Fibroblast of lung (primary cell): ENCODE data around the gene MATK. TPM values are rescaled to one million over a fixed set of nuclear protein-coding genes. Genes with fewer than 3 reads are reported as not detected.

Experiments used
- DNase-seq, 2 donors: peaks; one replicate each; pipeline versions ENCODE4 v3.0.0 to v3.0.0-alpha.2; 2010; ENCODE audit warnings: low read depth in 2 of 2
- H2AFZ ChIP-seq: 2 replicates; pipeline ENCODE4 v1.5.1; 2012; ENCODE audit warnings: low read length, control low read depth, inconsistent platforms
- H3K27ac ChIP-seq: 2 replicates; pipeline ENCODE4 v1.5.1; 2011; ENCODE audit warnings: low read length, control low read depth; ENCODE audit not compliant: insufficient read depth
- H3K27me3 ChIP-seq: 2 replicates; pipeline ENCODE4 v1.5.1; 2011; ENCODE audit warnings: mild to moderate bottlenecking, low read length; ENCODE audit not compliant: control insufficient read depth, insufficient read depth
- H3K36me3 ChIP-seq: 2 replicates; pipeline ENCODE4 v1.5.1; 2011; ENCODE audit warnings: low read length; ENCODE audit not compliant: control insufficient read depth, insufficient read depth
- H3K4me1 ChIP-seq: 2 replicates; pipeline ENCODE4 v1.5.1; 2011; ENCODE audit warnings: low read length; ENCODE audit not compliant: control insufficient read depth, insufficient read depth; ENCODE audit errors: extremely low read depth
- H3K4me2 ChIP-seq: 2 replicates; pipeline ENCODE4 v1.5.1; 2011; ENCODE audit warnings: low read length, control low read depth; ENCODE audit not compliant: insufficient read depth; ENCODE audit errors: extremely low read depth
- H3K4me3 ChIP-seq, 4 experiments: fragments of 200-600 bp in 1 of 4; sonication (generic) in 1 of 4; replicated peaks in 1 of 4; 2 replicates each; pipeline ENCODE4 v1.5.1; 2011 to 2016; ENCODE audit warnings: low read length in 4 of 4, low read depth in 3 of 4, mild to moderate bottlenecking in 3 of 4, control low read depth in 2 of 4, inconsistent platforms in 1 of 4, mixed read lengths in 1 of 4; ENCODE audit not compliant: insufficient read depth in 1 of 4; ENCODE audit errors: control extremely low read depth in 1 of 4
- H3K79me2 ChIP-seq: 2 replicates; pipeline ENCODE4 v1.5.1; 2012; ENCODE audit warnings: mild to moderate bottlenecking, low read length, inconsistent platforms; ENCODE audit not compliant: control insufficient read depth, insufficient read depth
- H3K9ac ChIP-seq: 2 replicates; pipeline ENCODE4 v1.5.1; 2011; ENCODE audit warnings: mild to moderate bottlenecking, low read length, control low read depth; ENCODE audit not compliant: insufficient read depth
- H3K9me3 ChIP-seq: 2 replicates; pipeline ENCODE4 v1.5.1; 2012; ENCODE audit warnings: low read depth, low read length; ENCODE audit not compliant: control insufficient read depth, insufficient read depth
- H4K20me1 ChIP-seq: 2 replicates; pipeline ENCODE4 v1.5.1; 2011; ENCODE audit warnings: low read length; ENCODE audit not compliant: control insufficient read depth, insufficient read depth; ENCODE audit errors: extremely low read depth
- CTCF ChIP-seq, 2 donors: IDR thresholded peaks in 1 of 2; conservative IDR thresholded peaks in 1 of 2; 1 replicate in 1 of 2; 2 replicates in 1 of 2; pipeline ENCODE4 v1.5.1; 2011 to 2012; ENCODE audit warnings: low read length in 2 of 2, control low read depth in 1 of 2, inconsistent platforms in 1 of 2, low read depth in 1 of 2, mild to moderate bottlenecking in 1 of 2
- EZH2 ChIP-seq: IDR thresholded peaks from 2 replicates; pipeline ENCODE4 v1.5.1; 2012; ENCODE audit warnings: low read length, control low read depth, mild to moderate bottlenecking; ENCODE audit errors: missing control alignments
- polyA plus RNA-seq, 2 donors: library from polyadenylated mRNA; depleted of rRNA in 1 of 2; stranded (reverse) in 1 of 2; unstranded in 1 of 2; fragments of >200 nt; gene quantifications; 2 replicates each; pipeline ENCODE4 v1.2.1, GENCODE V29; 2011 to 2012; ENCODE audit warnings: missing spikeins in 1 of 2
- total RNA-seq: library from RNA; depleted of rRNA; stranded (reverse); fragments of >200 nt; gene quantifications from 2 replicates; pipeline ENCODE4 v1.2.1, GENCODE V29; 2014

Gene MATK
- total and polyA plus RNA-seq, 2 donors (not counting 1 experiment from before 2014, with no cell fraction given): under 0.01 TPM; not detected in 1

- no peaks in the 10 kb centered on the region for H3K79me2 ChIP-seq
- H3K9me3 ChIP-seq: no peaks in the 10 kb centered on the region
- H3K4me1 ChIP-seq: no peaks in the 10 kb centered on the region
- no peak overlapping the region for H3K9ac ChIP-seq
- no peak for TF ChIP-seq CTCF (conservative IDR thresholded peaks at IDR 0.05 in 1 of 2, IDR thresholded peaks at IDR 0.05 in 1 of 2; ENCODE audit: low read depth in 1 of 2, low read length in 2 of 2)
- DNase-seq: no peak
- no peak overlapping the region for H3K4me3 ChIP-seq
- no peak overlapping the region for H3K4me2 ChIP-seq
- H3K36me3 ChIP-seq: peaks cover 3% of the 10 kb centered on the region
- H2AFZ ChIP-seq: no peak overlapping the region
- no peaks in the 10 kb centered on the region for H4K20me1 ChIP-seq
- no peaks in the 10 kb centered on the region for H3K27me3 ChIP-seq
- no peak overlapping the region for H3K27ac ChIP-seq
These were observed 15.8 kb downstream of the MATK start for GRCh38 chr19:3770136-3770999.

GRCh38 chr19:3769494-3769893, 16.7 kb downstream of the MATK start:
- H3K4me2 ChIP-seq: no peak overlapping the region
- no peaks in the 10 kb centered on the region for H4K20me1 ChIP-seq
- no peaks in the 10 kb centered on the region for H3K4me1 ChIP-seq
- no peak for TF ChIP-seq EZH2
- TF ChIP-seq CTCF (conservative IDR thresholded peaks at IDR 0.05 in 1 of 2, IDR thresholded peaks at IDR 0.05 in 1 of 2; ENCODE audit: low read depth in 1 of 2, low read length in 2 of 2): no peak
- H3K4me3 ChIP-seq: no peak overlapping the region
- no peak for DNase-seq
- H3K27me3 ChIP-seq: no peaks in the 10 kb centered on the region
- no peak overlapping the region for H2AFZ ChIP-seq
- no peak overlapping the region for H3K27ac ChIP-seq
- H3K9ac ChIP-seq: no peak overlapping the region
- H3K9me3 ChIP-seq: no peaks in the 10 kb centered on the region
- H3K36me3 ChIP-seq: peaks cover 3% of the 10 kb centered on the region
- no peaks in the 10 kb centered on the region for H3K79me2 ChIP-seq

GRCh38 chr19:3768748-3769099, 17.5 kb downstream of the MATK start:
- DNase-seq: no peak
- H3K36me3 ChIP-seq: peaks cover 3% of the 10 kb centered on the region
- no peak overlapping the region for H3K4me2 ChIP-seq
- H3K79me2 ChIP-seq: no peaks in the 10 kb centered on the region
- no peak overlapping the region for H3K4me3 ChIP-seq
- no peak overlapping the region for H3K27ac ChIP-seq
- TF ChIP-seq EZH2 (no peak), CTCF (conservative IDR thresholded peaks at IDR 0.05 in 1 of 2, IDR thresholded peaks at IDR 0.05 in 1 of 2; ENCODE audit: low read depth in 1 of 2, low read length in 2 of 2) (no peak)
- no peak overlapping the region for H2AFZ ChIP-seq
- H3K9ac ChIP-seq: no peak overlapping the region
- no peaks in the 10 kb centered on the region for H3K4me1 ChIP-seq
- no peaks in the 10 kb centered on the region for H3K27me3 ChIP-seq
- H4K20me1 ChIP-seq: no peaks in the 10 kb centered on the region
- no peaks in the 10 kb centered on the region for H3K9me3 ChIP-seq
